Neural progenitor cell (in vitro differentiated cells): ENCODE data around the gene RNF114. TPM values are rescaled to one million over a fixed set of nuclear protein-coding genes. Genes with fewer than 3 reads are reported as not detected.
"Not testable (repeated sequence)": the region's sequence is repeated elsewhere in the genome, so short reads cannot be mapped to it uniquely, and the experiment has no call there.

Experiments used
- DNase-seq: peaks from one replicate; pipeline ENCODE4 v3.0.0-alpha.2; 2016; ENCODE audit warnings: low spot score
- H2AFZ ChIP-seq: fragments of 200-600 bp; sonication (generic); replicated peaks from 2 replicates; pipeline ENCODE4 v1.6.1; 2016; ENCODE audit warnings: antibody characterized with exemption
- H3F3A ChIP-seq: fragments of 200-600 bp; sonication (generic); 2 replicates; pipeline ENCODE4 v1.6.1; 2016; ENCODE audit warnings: antibody characterized with exemption, low read depth
- H3K27ac ChIP-seq: fragments of 200-600 bp; sonication (generic); 2 replicates; pipeline ENCODE4 v1.5.1; 2016; ENCODE audit warnings: mild to moderate bottlenecking
- H3K27me3 ChIP-seq: fragments of 200-600 bp; sonication (generic); 2 replicates; pipeline ENCODE4 v1.6.1; 2016; ENCODE audit warnings: mild to moderate bottlenecking, moderate library complexity
- H3K36me3 ChIP-seq: fragments of 200-600 bp; sonication (generic); 2 replicates; pipeline ENCODE4 v1.5.1; 2016
- H3K4me1 ChIP-seq: fragments of 200-600 bp; sonication (generic); 2 replicates; pipeline ENCODE4 v1.6.1; 2016; ENCODE audit warnings: mixed run types
- H3K4me2 ChIP-seq: fragments of 200-600 bp; sonication (generic); 2 replicates; pipeline ENCODE4 v1.6.1; 2016
- H3K4me3 ChIP-seq: fragments of 200-600 bp; sonication (generic); 2 replicates; pipeline ENCODE4 v1.5.1; 2016
- H3K79me2 ChIP-seq: fragments of 200-600 bp; sonication (generic); 2 replicates; pipeline ENCODE4 v1.6.1; 2016; ENCODE audit warnings: low read depth
- H3K9ac ChIP-seq: fragments of 200-600 bp; sonication (generic); 2 replicates; pipeline ENCODE4 v1.6.1; 2016
- H3K9me3 ChIP-seq: fragments of 200-600 bp; sonication (generic); 2 replicates; pipeline ENCODE4 v1.5.1; 2016; ENCODE audit warnings: low read depth
- H4K20me1 ChIP-seq: fragments of 200-600 bp; sonication (generic); 2 replicates; pipeline ENCODE4 v1.6.1; 2016; ENCODE audit warnings: low read depth
- H3K27ac Mint-ChIP-seq: 3 replicates; pipeline ENCODE4 v1.8.0; 2021; ENCODE audit warnings: mixed read lengths
- H3K27me3 Mint-ChIP-seq: 2 replicates; pipeline ENCODE4 v1.8.0; 2022; ENCODE audit warnings: low read depth, mild to moderate bottlenecking, inconsistent platforms, moderate library complexity, mixed read lengths; ENCODE audit not compliant: insufficient read depth
- H3K36me3 Mint-ChIP-seq: 3 replicates; pipeline ENCODE4 v1.8.0; 2021; ENCODE audit warnings: mixed read lengths
- H3K4me1 Mint-ChIP-seq: 3 replicates; pipeline ENCODE4 v1.8.0; 2021; ENCODE audit warnings: mixed read lengths
- H3K4me3 Mint-ChIP-seq: 3 replicates; pipeline ENCODE4 v1.8.0; 2021; ENCODE audit warnings: mild to moderate bottlenecking, moderate library complexity, mixed read lengths
- H3K9me3 Mint-ChIP-seq: 3 replicates; pipeline ENCODE4 v1.8.0; 2020; ENCODE audit warnings: mixed read lengths
- EZH2 ChIP-seq: fragments of 200-600 bp; sonication (generic); IDR thresholded peaks from 2 replicates; pipeline ENCODE4 v1.6.1; 2017; ENCODE audit warnings: antibody characterized with exemption, mild to moderate bottlenecking, moderate library complexity
- EZH2phosphoT487 ChIP-seq: fragments of 200-600 bp; sonication (generic); IDR thresholded peaks from 2 replicates; pipeline ENCODE4 v1.6.1; 2017; ENCODE audit warnings: antibody characterized with exemption
- total RNA-seq: library from RNA; depleted of rRNA; stranded (reverse); fragments of >200 nt; gene quantifications from 2 replicates; pipeline ENCODE4 v1.2.3, GENCODE V29; 2015; ENCODE audit warnings: low replicate concordance
- TF ChIP-seq, protein P1 (sequence below): fragments of 200-600 bp; sonication (generic); IDR thresholded peaks from 2 replicates; pipeline ENCODE4 v1.5.1; 2017; ENCODE audit warnings: antibody characterized with exemption, mild to moderate bottlenecking

The RNF114 gene
- total RNA-seq, 1 donor from 2014 or later, result 41.3 TPM

DNA sequence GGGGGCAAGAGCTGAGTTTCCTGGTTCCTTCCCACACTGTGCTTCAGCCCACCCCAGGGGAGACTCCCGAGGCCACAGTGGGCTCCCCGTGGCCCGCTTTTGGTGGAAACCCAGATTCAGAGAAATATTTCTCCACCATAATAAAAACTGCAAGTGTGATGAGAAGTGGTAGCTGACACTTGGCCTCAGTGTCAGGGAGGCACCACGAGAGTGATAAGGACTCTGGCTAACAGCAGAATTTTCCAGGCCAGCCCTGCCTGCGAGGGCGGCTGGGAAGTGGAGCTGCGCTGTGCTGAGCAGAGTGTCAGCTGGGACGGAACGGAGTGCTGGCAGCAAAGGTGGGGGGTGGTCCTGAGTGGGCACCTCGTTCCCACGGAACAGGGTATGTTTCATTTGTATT lies 43.4 kb upstream of the RNF114 start:
- Mint-ChIP-seq H3K4me3 (no peak overlapping the region), H3K36me3 (no peaks in the 10 kb centered on the region), H3K4me1 (peaks cover 52% of the 10 kb centered on the region), H3K9me3 (no peaks in the 10 kb centered on the region), H3K27me3 (peaks cover 14% of the 10 kb centered on the region), H3K27ac (peak overlapping the region; percentile 75)
- no peak overlapping the region for H2AFZ ChIP-seq
- H3K4me3 ChIP-seq, result no peak overlapping the region
- H3K79me2 ChIP-seq, result no peaks in the 10 kb centered on the region
- H3K9me3 ChIP-seq, result no peaks in the 10 kb centered on the region
- H3F3A ChIP-seq, result peaks cover 3% of the 10 kb centered on the region
- H3K4me1 ChIP-seq, result peaks cover 21% of the 10 kb centered on the region
- H3K27ac ChIP-seq, result no peak overlapping the region
- TF ChIP-seq, protein P1, sequence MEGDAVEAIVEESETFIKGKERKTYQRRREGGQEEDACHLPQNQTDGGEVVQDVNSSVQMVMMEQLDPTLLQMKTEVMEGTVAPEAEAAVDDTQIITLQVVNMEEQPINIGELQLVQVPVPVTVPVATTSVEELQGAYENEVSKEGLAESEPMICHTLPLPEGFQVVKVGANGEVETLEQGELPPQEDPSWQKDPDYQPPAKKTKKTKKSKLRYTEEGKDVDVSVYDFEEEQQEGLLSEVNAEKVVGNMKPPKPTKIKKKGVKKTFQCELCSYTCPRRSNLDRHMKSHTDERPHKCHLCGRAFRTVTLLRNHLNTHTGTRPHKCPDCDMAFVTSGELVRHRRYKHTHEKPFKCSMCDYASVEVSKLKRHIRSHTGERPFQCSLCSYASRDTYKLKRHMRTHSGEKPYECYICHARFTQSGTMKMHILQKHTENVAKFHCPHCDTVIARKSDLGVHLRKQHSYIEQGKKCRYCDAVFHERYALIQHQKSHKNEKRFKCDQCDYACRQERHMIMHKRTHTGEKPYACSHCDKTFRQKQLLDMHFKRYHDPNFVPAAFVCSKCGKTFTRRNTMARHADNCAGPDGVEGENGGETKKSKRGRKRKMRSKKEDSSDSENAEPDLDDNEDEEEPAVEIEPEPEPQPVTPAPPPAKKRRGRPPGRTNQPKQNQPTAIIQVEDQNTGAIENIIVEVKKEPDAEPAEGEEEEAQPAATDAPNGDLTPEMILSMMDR, result no peak
- TF ChIP-seq EZH2, result no peak
- TF ChIP-seq EZH2phosphoT487, result no peak
- H3K36me3 ChIP-seq, result no peaks in the 10 kb centered on the region
- no peak overlapping the region for H3K9ac ChIP-seq
- no peak overlapping the region for H3K4me2 ChIP-seq
- no peaks in the 10 kb centered on the region for H4K20me1 ChIP-seq
- H3K27me3 ChIP-seq, result no peaks in the 10 kb centered on the region
- no peak for DNase-seq

DNA sequence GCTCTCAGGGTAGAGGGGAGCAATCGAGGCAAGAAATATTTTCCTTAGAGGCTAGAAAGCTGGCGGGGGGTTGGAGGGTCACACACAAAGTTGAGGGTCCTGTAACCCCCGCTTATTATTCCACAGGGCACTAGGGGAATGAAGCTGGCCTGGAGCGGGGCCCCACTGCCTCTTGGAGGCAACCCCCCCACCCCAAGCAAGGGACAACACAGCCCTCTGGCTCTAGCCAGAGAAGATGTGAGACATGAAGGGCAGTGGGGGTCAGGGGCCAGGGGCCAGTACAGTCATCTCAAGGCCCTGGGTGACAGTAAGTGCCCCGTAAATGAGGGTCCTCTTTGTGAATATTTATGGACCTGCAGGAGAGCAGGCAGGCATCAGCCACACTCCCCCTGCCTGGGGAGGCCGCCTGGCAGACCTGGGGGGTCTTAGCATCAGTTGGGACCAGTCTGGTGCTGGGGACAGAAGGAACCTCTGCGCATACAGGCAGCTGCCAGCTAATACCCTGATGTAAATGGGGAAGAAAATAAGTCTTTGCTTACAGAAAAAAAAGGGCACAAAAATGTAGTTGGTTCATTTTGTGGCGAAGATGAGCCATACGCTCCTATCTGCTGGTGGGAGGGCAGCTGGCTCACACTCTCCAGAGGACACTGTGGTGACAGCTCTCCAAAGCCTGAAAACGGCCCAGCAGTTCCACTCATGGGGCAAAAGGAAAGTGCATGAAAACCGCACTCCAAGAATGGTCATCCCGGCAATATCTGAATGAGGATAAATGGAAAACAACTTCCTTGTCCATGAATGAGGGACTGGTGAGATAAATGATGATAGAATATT lies 42.7 kb upstream of the RNF114 start:
- H3K27ac Mint-ChIP-seq, result peak overlapping the region; percentile 75
- Histone ChIP-seq H4K20me1 (no peaks in the 10 kb centered on the region), H3K27ac (no peak overlapping the region), H3K4me3 (no peak overlapping the region), H3K4me2 (no peak overlapping the region), H3K4me1 (peaks cover 21% of the 10 kb centered on the region), H3K27me3 (no peaks in the 10 kb centered on the region), H2AFZ (no peak overlapping the region), H3K79me2 (no peaks in the 10 kb centered on the region), H3K9ac (no peak overlapping the region), H3F3A (peaks cover 3% of the 10 kb centered on the region), H3K36me3 (no peaks in the 10 kb centered on the region), H3K9me3 (no peaks in the 10 kb centered on the region)
- no peak overlapping the region for H3K4me3 Mint-ChIP-seq
- H3K4me1 Mint-ChIP-seq, result peaks cover 48% of the 10 kb centered on the region
- TF ChIP-seq EZH2 (no peak), EZH2phosphoT487 (no peak)
- TF ChIP-seq, protein P1, result no peak
- DNase-seq, result no peak
- no peaks in the 10 kb centered on the region for H3K9me3 Mint-ChIP-seq
- peaks cover 14% of the 10 kb centered on the region for H3K27me3 Mint-ChIP-seq
- H3K36me3 Mint-ChIP-seq, result no peaks in the 10 kb centered on the region

DNA sequence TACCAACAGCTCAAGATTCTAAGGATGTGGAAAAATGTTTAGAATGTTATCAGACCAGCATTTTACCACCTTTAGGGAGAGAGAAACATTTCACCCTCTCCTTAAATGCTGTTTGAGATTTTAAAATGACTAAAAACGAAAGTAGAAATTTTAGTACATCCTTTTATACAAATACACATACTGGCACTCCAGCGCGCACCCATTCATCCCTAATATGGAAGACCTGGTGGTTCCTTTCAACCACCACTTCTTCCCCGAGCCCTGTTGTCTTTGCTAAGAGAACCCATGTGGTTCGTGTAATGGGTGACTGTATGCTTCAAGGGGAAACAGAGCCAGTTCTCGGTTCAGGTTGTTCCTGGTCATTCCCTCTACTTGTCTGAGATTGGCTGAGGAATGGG lies 42.1 kb upstream of the RNF114 start:
- Histone ChIP-seq H3K4me2 (no peak overlapping the region), H3K9me3 (no peaks in the 10 kb centered on the region), H3K4me1 (peaks cover 16% of the 10 kb centered on the region), H3K27me3 (no peaks in the 10 kb centered on the region), H3K27ac (no peak overlapping the region), H2AFZ (no peak overlapping the region), H3F3A (peaks cover 3% of the 10 kb centered on the region), H3K36me3 (no peaks in the 10 kb centered on the region), H3K9ac (no peak overlapping the region), H4K20me1 (no peaks in the 10 kb centered on the region), H3K79me2 (no peaks in the 10 kb centered on the region), H3K4me3 (no peak overlapping the region)
- Mint-ChIP-seq H3K27me3 (peaks cover 10% of the 10 kb centered on the region), H3K36me3 (no peaks in the 10 kb centered on the region), H3K27ac (no peak overlapping the region), H3K4me3 (no peak overlapping the region), H3K4me1 (peaks cover 42% of the 10 kb centered on the region), H3K9me3 (no peaks in the 10 kb centered on the region)
- no peak for DNase-seq
- TF ChIP-seq EZH2, result no peak
- TF ChIP-seq, protein P1, result no peak
- TF ChIP-seq EZH2phosphoT487, result no peak

DNA sequence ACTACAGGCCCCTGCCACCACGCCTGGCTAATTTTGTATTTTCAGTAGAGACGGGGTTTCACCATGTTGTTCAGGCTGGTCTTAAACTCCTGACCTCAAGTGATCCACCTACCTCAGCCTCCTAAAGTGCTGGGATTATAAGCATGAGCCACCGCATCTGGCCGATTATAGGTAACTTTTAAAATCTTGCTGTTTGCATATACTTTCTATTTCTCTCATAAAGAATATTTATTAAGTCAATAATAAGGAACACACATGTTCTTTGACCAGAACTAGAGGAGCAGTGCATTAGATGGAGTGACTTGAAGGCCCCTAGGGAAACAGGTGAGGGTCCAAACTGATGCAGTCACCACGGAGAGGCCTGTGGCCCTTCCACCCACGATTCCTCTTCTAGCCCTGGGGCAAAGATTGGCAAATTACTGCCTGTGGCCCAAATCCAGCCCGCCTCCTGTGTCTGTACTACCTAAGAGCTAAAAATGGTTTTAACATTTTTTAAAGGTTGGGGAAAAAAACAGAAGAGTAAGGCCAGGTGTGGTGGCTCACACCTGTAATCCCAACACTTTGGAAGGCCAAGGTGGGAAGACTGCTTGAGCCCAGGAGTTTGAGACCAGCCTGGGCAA lies 40.6 kb upstream of the RNF114 start:
- H4K20me1 ChIP-seq, H3K4me3 ChIP-seq, H3K9ac ChIP-seq, H3K9me3 ChIP-seq, H3K36me3 ChIP-seq, H3K4me3 Mint-ChIP-seq, H3F3A ChIP-seq, H3K27me3 ChIP-seq, H3K36me3 Mint-ChIP-seq, H3K27ac ChIP-seq, H3K27ac Mint-ChIP-seq, DNase-seq, H3K4me2 ChIP-seq, H3K9me3 Mint-ChIP-seq, H3K27me3 Mint-ChIP-seq, H3K79me2 ChIP-seq, H2AFZ ChIP-seq: not testable (repeated sequence)
- H3K4me1 ChIP-seq, result peaks cover 13% of the 10 kb centered on the region
- H3K4me1 Mint-ChIP-seq, result peaks cover 27% of the 10 kb centered on the region
